Naive thymus-derived CD4-positive, alpha-beta T cell (primary cell): ENCODE results near the gene TMEM263. TPM values are rescaled to one million over a fixed set of nuclear protein-coding genes. Genes with fewer than 3 reads are reported as not detected.
A peak's percentile ranks its signal among the peaks of the same experiment; 100 is the strongest.

Experiments used
- ATAC-seq: fragments of 150-1000 bp; cut with Tn5 transposase; 2 replicates; pipeline ENCODE4 v1.10.0; 2021; ENCODE audit warnings: mild to moderate bottlenecking, moderate library complexity
- CTCF ChIA-PET: fragments of 350-600 bp; sonication (Branson Sonifier 250); formaldehyde crosslinking; loops from one replicate; lab custom pipeline; 2021; ENCODE audit warnings: antibody characterized with exemption; lab: Charles Lee
- POLR2A ChIA-PET: fragments of 350-600 bp; sonication (Branson Sonifier 250); formaldehyde crosslinking; loops from one replicate; lab custom pipeline; 2021; ENCODE audit warnings: antibody characterized with exemption, inconsistent platforms; lab: Charles Lee
- DNase-seq, 9 donors: peaks; one replicate each; pipeline versions ENCODE4 v3.0.0 to v3.0.0-alpha.2; 2020 to 2022; ENCODE audit warnings: mixed read lengths in 1 of 9
- H3K27ac ChIP-seq: one replicate; pipeline ENCODE4 v1.7.0; 2013; ENCODE audit warnings: mild to moderate bottlenecking, low read depth, low read length, moderate library complexity
- H3K27me3 ChIP-seq, 2 donors: one replicate each; pipeline ENCODE4 v1.7.0; 2013; ENCODE audit warnings: low read length in 2 of 2, mild to moderate bottlenecking in 2 of 2, moderate library complexity in 2 of 2; ENCODE audit not compliant: control insufficient read depth in 2 of 2, insufficient read depth in 2 of 2
- H3K36me3 ChIP-seq, 3 experiments: 1 replicate in 2 of 3; 2 replicates in 1 of 3; pipeline ENCODE4 v1.7.0; 2013; ENCODE audit warnings: low read length in 3 of 3, mild to moderate bottlenecking in 3 of 3, moderate library complexity in 1 of 3; ENCODE audit not compliant: insufficient read depth in 3 of 3, control insufficient read depth in 2 of 3
- H3K4me1 ChIP-seq, 2 donors: one replicate each; pipeline ENCODE4 v1.7.0; 2013; ENCODE audit warnings: low read length in 2 of 2, mild to moderate bottlenecking in 2 of 2, moderate library complexity in 1 of 2; ENCODE audit not compliant: control insufficient read depth in 2 of 2, insufficient read depth in 2 of 2
- H3K4me3 ChIP-seq: 2 replicates; pipeline ENCODE4 v1.7.0; 2013; ENCODE audit warnings: mild to moderate bottlenecking, low read length
- H3K9me3 ChIP-seq, 3 experiments: 1 replicate in 2 of 3; 2 replicates in 1 of 3; pipeline ENCODE4 v1.7.0; 2013; ENCODE audit warnings: low read length in 3 of 3; ENCODE audit not compliant: control insufficient read depth in 2 of 3
- H3K27ac Mint-ChIP-seq, 9 donors: one replicate each; pipeline ENCODE4 v1.8.0; 2020 to 2022; ENCODE audit warnings: mixed read lengths in 9 of 9, mild to moderate bottlenecking in 8 of 9, moderate library complexity in 5 of 9, inconsistent platforms in 2 of 9
- H3K27me3 Mint-ChIP-seq, 5 donors: one replicate each; pipeline ENCODE4 v1.8.0; 2021 to 2022; ENCODE audit warnings: mixed read lengths in 5 of 5, mild to moderate bottlenecking in 1 of 5
- H3K36me3 Mint-ChIP-seq, 5 donors: one replicate each; pipeline ENCODE4 v1.8.0; 2020 to 2022; ENCODE audit warnings: mixed read lengths in 5 of 5, mild to moderate bottlenecking in 3 of 5, inconsistent platforms in 1 of 5
- H3K4me1 Mint-ChIP-seq, 7 donors: one replicate each; pipeline ENCODE4 v1.8.0; 2020 to 2022; ENCODE audit warnings: mixed read lengths in 7 of 7, mild to moderate bottlenecking in 3 of 7, inconsistent platforms in 1 of 7
- H3K4me3 Mint-ChIP-seq, 10 donors: one replicate each; pipeline ENCODE4 v1.8.0; 2020 to 2022; ENCODE audit warnings: mild to moderate bottlenecking in 10 of 10, mixed read lengths in 10 of 10, moderate library complexity in 6 of 10, inconsistent platforms in 2 of 10
- H3K9me3 Mint-ChIP-seq, 11 donors: one replicate each; pipeline ENCODE4 v1.8.0; 2020 to 2022; ENCODE audit warnings: mixed read lengths in 11 of 11, mild to moderate bottlenecking in 4 of 11, inconsistent platforms in 1 of 11, moderate library complexity in 1 of 11
- intact Hi-C, 2 donors: fragments of 100-400 bp; cut with micrococcal nuclease; formaldehyde crosslinking; loops; one replicate each; pipeline ENCODE4 v1.15.1; 2023
- polyA plus RNA-seq, 2 donors: library from polyadenylated mRNA; unstranded; fragments of 300-500 nt; fragmentation: Illumina TruSeq; gene quantifications; one replicate each; pipeline ENCODE4 v1.2.3, GENCODE V29; 2021
- total RNA-seq, 6 experiments: library from RNA in 5 of 6; stranded (reverse) in 5 of 6; gene quantifications; 1 replicate in 5 of 6; 2 replicates in 1 of 6; pipeline ENCODE4 v1.2.3 and lab custom pipeline; 2021 to 2026

The TMEM263 gene
- total and polyA plus RNA-seq, 7 experiments from 2014 or later: 20.0 to 47.8 (median 40.0) TPM

DNA sequence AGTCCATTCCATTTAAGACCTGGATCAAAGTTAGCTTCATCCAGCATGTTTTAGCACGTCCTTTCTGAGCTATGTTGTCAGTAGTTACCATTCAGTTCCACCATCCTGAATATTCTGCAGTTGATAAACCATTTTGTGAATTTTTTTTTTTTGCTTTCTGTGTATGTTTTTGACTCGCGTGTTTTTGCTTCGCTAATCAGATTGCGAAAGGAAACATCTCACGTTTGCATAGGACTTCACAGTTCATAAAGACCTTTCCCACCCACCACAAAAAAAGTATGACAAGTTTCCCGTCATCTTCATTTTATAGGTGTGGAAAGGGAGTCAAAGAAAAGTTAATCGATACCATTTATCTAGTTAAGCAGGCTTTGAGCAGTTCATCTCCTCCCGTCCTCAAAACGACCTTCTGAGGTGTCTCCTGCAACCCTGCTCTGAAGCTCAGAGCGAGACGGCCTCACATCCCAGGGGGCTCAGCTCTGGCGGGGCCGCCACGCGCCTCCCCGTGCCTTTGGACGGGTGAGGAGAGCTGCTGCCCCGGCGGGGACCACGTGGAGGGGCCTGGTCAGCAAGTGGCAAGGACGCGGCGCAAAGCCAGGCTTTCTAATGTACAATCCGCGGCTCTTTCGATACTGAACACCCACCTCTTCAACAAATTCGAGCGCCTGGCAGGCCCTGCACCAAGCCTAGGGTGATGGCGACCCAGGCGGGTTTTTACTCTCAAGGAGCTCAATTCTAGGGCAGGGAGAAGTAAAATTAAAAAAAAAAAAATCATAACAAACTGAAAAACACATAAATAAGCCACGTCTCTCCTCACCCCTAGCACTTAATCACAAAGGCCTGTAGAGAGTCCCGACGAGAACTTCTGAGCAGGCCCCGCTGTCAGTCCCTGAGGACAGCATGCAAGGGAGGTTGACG lies 988 bp upstream of the TMEM263 start:
- peak overlapping the region; percentile 93 to 97 (median 96) for H3K27ac Mint-ChIP-seq
- Histone ChIP-seq H3K27ac (peak overlapping the region; percentile 94), H3K36me3 (peaks cover 0 to 6% (median 0%) of the 10 kb centered on the region in 3 experiments), H3K4me3 (peak overlapping the region; percentile 94), H3K27me3 (no peaks in the 10 kb centered on the region), H3K9me3 (no peaks in the 10 kb centered on the region), H3K4me1 (peaks cover 8 to 9% of the 10 kb centered on the region in 2 donors)
- POLR2A ChIA-PET: interaction anchor here (0.7 to 2.4 kb wide), 7 partner anchors 29 to 1568 kb away, joined by 3 to 16 read pairs (median 4); partner anchors contain the start of genes CRY1 and MTERF2
- intact Hi-C loops: loop anchor here (1.0 to 10.0 kb wide), 15 partner anchors 33 to 1608 kb away; partner anchors contain the start of genes CRY1 (in 2 of the 2), ISCU (in 2 of the 2), MTERF2 (in 2 of the 2) and PWP1 (in 2 of the 2)
- peaks cover 0 to 11% (median 0%) of the 10 kb centered on the region in 5 donors for H3K27me3 Mint-ChIP-seq
- DNase-seq (peak in 4 of 9 donors; percentile 11 to 43 (median 28)), ATAC-seq (peak; percentile 22)
- peak overlapping the region; percentile 88 to 99 (median 93) for H3K4me3 Mint-ChIP-seq
- peaks cover 0 to 9% (median 2%) of the 10 kb centered on the region in 11 donors for H3K9me3 Mint-ChIP-seq
- peaks cover 15 to 54% (median 35%) of the 10 kb centered on the region in 7 donors for H3K4me1 Mint-ChIP-seq
- CTCF ChIA-PET: interaction anchor here (0.7 to 2.0 kb wide), 5 partner anchors 29 to 715 kb away, joined by 3 to 4 read pairs (median 3); no protein-coding TSS in a partner anchor
- H3K36me3 Mint-ChIP-seq: peaks cover 0 to 3% (median 0%) of the 10 kb centered on the region in 5 donors

DNA sequence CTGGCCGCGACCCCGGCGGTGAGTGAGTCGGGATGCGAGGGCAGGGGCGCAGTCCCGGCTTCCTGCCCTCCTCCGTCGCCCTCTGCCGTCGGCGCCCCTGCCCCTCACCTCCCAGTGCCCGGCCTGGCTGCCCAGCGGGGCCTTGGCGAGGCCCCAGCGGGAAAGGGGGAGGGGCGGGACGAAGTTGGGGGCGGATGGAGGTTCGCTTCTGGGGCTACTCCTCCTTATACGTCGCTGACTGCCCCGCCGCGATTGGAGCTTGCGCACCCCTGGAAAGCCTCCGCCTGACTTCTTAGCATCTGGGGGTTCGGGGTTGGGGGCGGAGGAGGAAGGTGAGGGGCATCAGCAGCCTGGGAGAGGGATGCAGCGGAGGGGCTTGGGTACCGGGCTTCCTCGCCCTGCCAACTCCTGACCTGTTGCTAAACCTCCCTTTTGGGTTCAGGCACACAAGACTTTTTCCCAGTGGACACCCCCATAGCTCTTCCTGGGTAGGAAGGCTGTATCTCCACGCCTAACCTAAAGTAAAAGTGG lies 406 bp downstream of the TMEM263 start:
- POLR2A ChIA-PET: interaction anchor here (0.8 to 2.4 kb wide), 11 partner anchors 11 to 1607 kb away, joined by 3 to 16 read pairs (median 3); partner anchors contain the start of genes CRY1, ISCU, MTERF2 and POLR3B
- peak; percentile 44 for ATAC-seq

DNA sequence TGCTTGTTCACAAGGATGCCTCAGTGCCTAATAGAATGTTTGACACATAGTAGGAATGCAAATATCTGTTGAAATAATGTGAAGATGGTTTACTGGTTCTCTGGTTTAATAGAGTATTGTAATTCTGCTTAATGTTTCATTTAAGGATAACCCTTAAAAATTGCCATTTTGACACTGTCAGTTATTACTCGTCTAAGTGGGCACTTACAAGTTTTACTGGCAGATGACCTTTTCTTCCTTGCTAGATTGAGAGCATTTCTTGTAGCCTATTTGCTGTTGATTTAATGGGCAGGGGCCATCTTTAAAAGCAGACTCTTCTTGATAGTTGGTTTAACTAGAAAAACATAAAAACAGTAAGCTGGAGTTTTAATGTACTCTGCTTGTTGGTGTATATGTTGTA lies 1.9 kb downstream of the TMEM263 start:
- H3K4me3 Mint-ChIP-seq: peak overlapping the region; percentile 88 to 99 (median 96)
- DNase-seq (no peak), ATAC-seq (no peak)
- no peaks in the 10 kb centered on the region for H3K27me3 ChIP-seq
- H3K27ac ChIP-seq: peak overlapping the region; percentile 94
- H3K27ac Mint-ChIP-seq: peak overlapping the region; percentile 82 to 97 (median 93)
- ChIA-PET CTCF (interaction anchor here (0.8 kb wide), 1 partner anchor 133 kb away, joined by 3 read pairs; no protein-coding TSS in a partner anchor), POLR2A (interaction anchor here (0.7 to 1.8 kb wide), 2 partner anchors 9 to 136 kb away, joined by 3 to 5 read pairs; partner anchors contain the start of gene CRY1)
- peaks cover 21 to 64% (median 49%) of the 10 kb centered on the region in 7 donors for H3K4me1 Mint-ChIP-seq
- H3K4me3 ChIP-seq: peak overlapping the region; percentile 94
- H3K36me3 Mint-ChIP-seq: peaks cover under 1 to 8% (median 5%) of the 10 kb centered on the region in 5 donors
- H3K36me3 ChIP-seq: peaks cover 0 to 6% (median 0%) of the 10 kb centered on the region in 3 experiments
- H3K4me1 ChIP-seq: peaks cover 8 to 19% of the 10 kb centered on the region in 2 donors
- no peaks in the 10 kb centered on the region for H3K9me3 ChIP-seq
- peaks cover 0 to 6% (median 0%) of the 10 kb centered on the region in 11 donors for H3K9me3 Mint-ChIP-seq
- intact Hi-C loops: loop anchor here (2.0 to 10.0 kb wide), 9 partner anchors 210 to 1605 kb away; partner anchors contain the start of genes ISCU (in 2 of the 2), SART3 (in 2 of the 2), CKAP4 (in 1 of the 2) and PRDM4 (in 1 of the 2)
- peaks cover 0 to 4% (median 0%) of the 10 kb centered on the region in 5 donors for H3K27me3 Mint-ChIP-seq

More for the DNA sequence above, 406 bp downstream of the TMEM263 start:
- peak in 3 of 9 donors; percentile 26 to 69 (median 63) for DNase-seq
- H3K9me3 ChIP-seq: no peaks in the 10 kb centered on the region
- Mint-ChIP-seq H3K9me3 (peaks cover 0 to 6% (median 0%) of the 10 kb centered on the region in 11 donors), H3K27me3 (peaks cover 0 to 8% (median 0%) of the 10 kb centered on the region in 5 donors), H3K36me3 (peaks cover 0 to 4% (median 3%) of the 10 kb centered on the region in 5 donors), H3K4me3 (peak overlapping the region; percentile 88 to 99 (median 96)), H3K4me1 (peaks cover 19 to 63% (median 44%) of the 10 kb centered on the region in 7 donors), H3K27ac (peak overlapping the region; percentile 82 to 97 (median 93))
- H3K4me1 ChIP-seq: peaks cover 8 to 15% of the 10 kb centered on the region in 2 donors
- CTCF ChIA-PET: interaction anchor here (0.6 to 2.0 kb wide), 3 partner anchors 28 to 49 kb away, joined by 3 to 4 read pairs (median 3); no protein-coding TSS in a partner anchor
- peak overlapping the region; percentile 94 for H3K27ac ChIP-seq
- intact Hi-C loops: loop anchor here (1.0 to 10.0 kb wide), 11 partner anchors 182 to 1606 kb away; partner anchors contain the start of genes ISCU (in 2 of the 2), SART3 (in 2 of the 2), CKAP4 (in 1 of the 2) and PRDM4 (in 1 of the 2)
- H3K36me3 ChIP-seq: peaks cover 0 to 6% (median 0%) of the 10 kb centered on the region in 3 experiments
- H3K27me3 ChIP-seq: no peaks in the 10 kb centered on the region
- peak overlapping the region; percentile 94 for H3K4me3 ChIP-seq

DNA sequence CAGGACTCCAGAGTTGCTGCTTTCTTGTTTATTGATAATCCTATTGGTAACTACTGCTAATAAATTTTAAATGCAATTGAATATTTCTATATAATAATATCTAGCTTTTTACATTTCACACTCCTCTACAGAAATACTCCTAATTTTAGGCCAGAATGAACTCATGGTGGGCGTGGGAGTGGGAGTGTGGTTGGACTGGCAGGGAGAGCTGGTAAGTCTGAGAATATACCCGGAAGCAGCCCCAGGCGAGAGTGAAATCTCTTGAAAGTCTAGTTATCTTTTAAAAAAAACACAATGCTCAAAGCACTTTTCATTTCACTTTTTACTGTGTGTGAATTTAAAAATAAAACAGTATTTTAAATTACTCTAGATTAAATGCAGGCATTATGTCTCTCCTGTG lies 4.7 kb downstream of the TMEM263 start:
- H3K9me3 Mint-ChIP-seq: peaks cover 0 to 6% (median 0%) of the 10 kb centered on the region in 11 donors
- ChIA-PET CTCF (interaction anchor here (0.7 kb wide), 1 partner anchor 184 kb away, joined by 4 read pairs; no protein-coding TSS in a partner anchor), POLR2A (no interaction called here)
- H3K27me3 ChIP-seq: no peaks in the 10 kb centered on the region
- no peaks in the 10 kb centered on the region for H3K9me3 ChIP-seq
- no peaks in the 10 kb centered on the region for H3K27me3 Mint-ChIP-seq
- H3K27ac ChIP-seq: no peak overlapping the region
- ATAC-seq (no peak), DNase-seq (no peak)
- intact Hi-C loops: no loop called here
- peaks cover 6 to 25% (median 13%) of the 10 kb centered on the region in 5 donors for H3K36me3 Mint-ChIP-seq
- H3K4me1 ChIP-seq: peaks cover 8 to 14% of the 10 kb centered on the region in 2 donors
- no peak overlapping the region for H3K4me3 ChIP-seq
- H3K4me3 Mint-ChIP-seq: peak overlapping the region in 1 of 10 donors; percentile 16
- peak overlapping the region in 2 of 9 donors; percentile 14 to 30 for H3K27ac Mint-ChIP-seq
- H3K36me3 ChIP-seq: peaks cover 0 to 10% (median 0%) of the 10 kb centered on the region in 3 experiments
- peaks cover 22 to 75% (median 67%) of the 10 kb centered on the region in 7 donors for H3K4me1 Mint-ChIP-seq

DNA sequence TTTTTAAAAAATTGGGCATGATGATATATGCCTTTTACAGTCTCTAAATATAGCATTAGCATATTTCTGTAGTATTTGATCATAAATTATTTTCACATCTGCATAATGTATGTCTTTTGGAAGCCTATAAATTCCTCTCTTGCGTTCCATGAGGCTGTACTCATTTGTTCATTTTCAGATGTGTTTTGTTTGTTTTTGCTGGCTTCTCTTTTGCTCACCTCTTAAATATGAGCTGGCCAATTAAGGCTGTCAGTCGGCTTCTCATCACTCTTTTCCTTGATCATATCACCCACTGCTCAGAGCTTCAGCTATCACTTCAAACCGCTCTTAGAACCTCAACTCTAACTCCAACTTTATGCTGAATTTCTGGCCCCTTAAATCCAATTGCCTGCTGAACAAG lies 6.6 kb downstream of the TMEM263 start:
- Histone ChIP-seq H3K9me3 (no peaks in the 10 kb centered on the region), H3K27me3 (no peaks in the 10 kb centered on the region), H3K27ac (no peak overlapping the region), H3K4me1 (peaks cover 7 to 14% of the 10 kb centered on the region in 2 donors), H3K36me3 (peaks cover 0 to 6% (median 0%) of the 10 kb centered on the region in 3 experiments), H3K4me3 (no peak overlapping the region)
- DNase-seq: no peak
- Mint-ChIP-seq H3K27me3 (no peaks in the 10 kb centered on the region), H3K4me1 (peaks cover 21 to 79% (median 70%) of the 10 kb centered on the region in 7 donors), H3K4me3 (peak overlapping the region in 2 of 10 donors; percentile 1 to 29), H3K27ac (peak overlapping the region in 4 of 9 donors; percentile 1 to 17 (median 11)), H3K36me3 (peaks cover 6 to 33% (median 19%) of the 10 kb centered on the region in 5 donors), H3K9me3 (no peaks in the 10 kb centered on the region)
- POLR2A ChIA-PET: interaction anchor here (0.8 kb wide), 1 partner anchor 19 kb away, joined by 3 read pairs; no protein-coding TSS in a partner anchor
- CTCF ChIA-PET: no interaction called here
- no peak for ATAC-seq
- intact Hi-C loops: no loop called here
